ENCODE data around the gene HLCS.

HLCS gene

DNA sequence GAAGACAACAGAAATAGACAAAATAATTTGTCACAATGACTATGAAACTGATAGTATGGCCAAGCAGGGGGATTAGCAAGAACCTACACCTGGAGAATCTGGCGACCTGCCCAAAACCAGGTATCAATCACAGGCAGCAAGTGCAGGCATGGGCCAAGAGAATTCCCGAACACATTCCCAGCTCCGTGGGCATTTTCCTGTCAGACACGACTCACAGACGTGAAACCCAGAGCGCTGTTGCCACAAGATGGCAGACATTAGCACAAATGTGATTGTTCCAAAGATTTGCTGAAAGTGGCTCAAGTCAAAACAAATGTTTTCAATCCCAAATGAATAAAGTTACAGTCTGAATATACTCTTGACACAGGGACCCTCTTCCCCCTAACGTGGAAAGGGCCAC is 36.8 kb downstream of the HLCS start:
- Histone ChIP-seq H3K79me1 (ENCODE audit: low read depth, low read length) (no peaks in the 10 kb centered on the region), H2BK12ac (ENCODE audit: low read length) (no peak overlapping the region), H3K18ac (ENCODE audit: low read length) (no peak overlapping the region), H3K27me3 (ENCODE audit: control insufficient read depth in 3 of 3, insufficient read depth in 3 of 3, low read depth in 1 of 3, low read length in 3 of 3) (no peaks in the 10 kb centered on the region), H4K91ac (ENCODE audit: low read depth, low read length, poor library complexity) (no peak overlapping the region), H3K4me3 (ENCODE audit: low read length in 2 of 2) (no peak overlapping the region), H3K23ac (ENCODE audit: low read depth, low read length, poor library complexity) (no peak overlapping the region), H2BK120ac (ENCODE audit: low read depth, low read length) (no peak overlapping the region), H2AK5ac (ENCODE audit: low read depth, low read length) (no peak overlapping the region), H3K4me1 (ENCODE audit: control insufficient read depth in 2 of 2, insufficient read depth in 1 of 2, low read depth in 1 of 2, low read length in 2 of 2) (no peaks in the 10 kb centered on the region), H2BK15ac (ENCODE audit: low read length) (no peak overlapping the region), H3K27ac (replicated peaks; ENCODE audit: low read length) (no peak overlapping the region), H3K4ac (ENCODE audit: low read length) (no peak overlapping the region), H3K36me3 (replicated peaks in 1 of 2; ENCODE audit: control insufficient read depth in 2 of 2, insufficient read depth in 2 of 2, low read length in 2 of 2) (peaks cover 6 to 57% of the 10 kb centered on the region in 2 donors), H4K8ac (ENCODE audit: low read depth, low read length) (no peak overlapping the region), H2AFZ (ENCODE audit: low read length) (no peak overlapping the region), H2BK5ac (ENCODE audit: low read length) (no peak overlapping the region), H3K14ac (ENCODE audit: low read length) (no peak overlapping the region), H3K9me3 (replicated peaks in 1 of 2; ENCODE audit: control insufficient read depth in 2 of 2, insufficient read depth in 1 of 2, low read depth in 1 of 2, low read length in 2 of 2) (no peaks in the 10 kb centered on the region), H3K9ac (ENCODE audit: low read depth, low read length, poor library complexity) (no peak overlapping the region), H3K4me2 (ENCODE audit: insufficient read depth, low read length, poor library complexity, severe bottlenecking) (no peak overlapping the region)
- DNase-seq (ENCODE audit: low spot score) = no peak
- WGBS, 2 donors (ENCODE audit: extremely low coverage in 2 of 2, insufficient read length in 2 of 2, insufficient replicate concordance in 1 of 2) = no CpG with 5 or more reads among the region's 7 CpGs

DNA sequence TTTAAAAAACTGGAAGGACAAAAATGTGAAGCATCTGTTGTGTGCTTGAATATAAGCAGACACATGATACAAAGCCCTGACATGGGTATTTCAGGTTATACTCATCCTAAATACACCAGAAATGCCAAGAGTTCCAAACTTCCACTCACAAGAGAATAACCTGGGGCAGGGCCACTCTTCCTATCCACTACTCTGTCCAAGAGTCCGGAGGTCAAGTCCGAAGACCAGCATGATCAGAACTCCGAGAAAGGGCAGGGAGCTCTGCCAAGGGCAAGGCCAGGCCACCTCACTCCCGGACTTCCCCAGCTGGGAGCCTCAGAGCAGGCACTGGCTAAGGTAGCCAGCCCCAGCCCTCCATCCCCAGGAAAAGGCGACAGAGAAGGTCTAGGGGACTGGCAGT is 37.5 kb downstream of the HLCS start:
- WGBS, 2 donors (ENCODE audit: extremely low coverage in 2 of 2, insufficient read length in 2 of 2, insufficient replicate concordance in 1 of 2) = no CpG with 5 or more reads among the region's 5 CpGs
- peaks cover 6 to 50% of the 10 kb centered on the region in 2 donors for H3K36me3 ChIP-seq (replicated peaks in 1 of 2; ENCODE audit: control insufficient read depth in 2 of 2, insufficient read depth in 2 of 2, low read length in 2 of 2)
- H2BK5ac ChIP-seq (ENCODE audit: low read length) = no peak overlapping the region
- H3K79me1 ChIP-seq (ENCODE audit: low read depth, low read length) = no peaks in the 10 kb centered on the region
- H3K14ac ChIP-seq (ENCODE audit: low read length) = no peak overlapping the region
- no peak overlapping the region for H3K4me2 ChIP-seq (ENCODE audit: insufficient read depth, low read length, poor library complexity, severe bottlenecking)
- no peak overlapping the region for H4K91ac ChIP-seq (ENCODE audit: low read depth, low read length, poor library complexity)
- no peak overlapping the region for H2BK12ac ChIP-seq (ENCODE audit: low read length)
- H3K27ac ChIP-seq (replicated peaks; ENCODE audit: low read length) = no peak overlapping the region
- H2BK120ac ChIP-seq (ENCODE audit: low read depth, low read length) = no peak overlapping the region
- H3K4ac ChIP-seq (ENCODE audit: low read length) = no peak overlapping the region
- H3K27me3 ChIP-seq (ENCODE audit: control insufficient read depth in 3 of 3, insufficient read depth in 3 of 3, low read depth in 1 of 3, low read length in 3 of 3) = no peaks in the 10 kb centered on the region
- H3K18ac ChIP-seq (ENCODE audit: low read length) = no peak overlapping the region
- H3K4me3 ChIP-seq (ENCODE audit: low read length in 2 of 2) = no peak overlapping the region
- no peak overlapping the region for H4K8ac ChIP-seq (ENCODE audit: low read depth, low read length)
- no peaks in the 10 kb centered on the region for H3K4me1 ChIP-seq (ENCODE audit: control insufficient read depth in 2 of 2, insufficient read depth in 1 of 2, low read depth in 1 of 2, low read length in 2 of 2)
- H2AFZ ChIP-seq (ENCODE audit: low read length) = no peak overlapping the region
- no peaks in the 10 kb centered on the region for H3K9me3 ChIP-seq (replicated peaks in 1 of 2; ENCODE audit: control insufficient read depth in 2 of 2, insufficient read depth in 1 of 2, low read depth in 1 of 2, low read length in 2 of 2)
- peak overlapping the region; percentile 13 for H3K9ac ChIP-seq (ENCODE audit: low read depth, low read length, poor library complexity)
- no peak overlapping the region for H3K23ac ChIP-seq (ENCODE audit: low read depth, low read length, poor library complexity)
- no peak for DNase-seq (ENCODE audit: low spot score)
- H2AK5ac ChIP-seq (ENCODE audit: low read depth, low read length) = no peak overlapping the region
- no peak overlapping the region for H2BK15ac ChIP-seq (ENCODE audit: low read length)

DNA sequence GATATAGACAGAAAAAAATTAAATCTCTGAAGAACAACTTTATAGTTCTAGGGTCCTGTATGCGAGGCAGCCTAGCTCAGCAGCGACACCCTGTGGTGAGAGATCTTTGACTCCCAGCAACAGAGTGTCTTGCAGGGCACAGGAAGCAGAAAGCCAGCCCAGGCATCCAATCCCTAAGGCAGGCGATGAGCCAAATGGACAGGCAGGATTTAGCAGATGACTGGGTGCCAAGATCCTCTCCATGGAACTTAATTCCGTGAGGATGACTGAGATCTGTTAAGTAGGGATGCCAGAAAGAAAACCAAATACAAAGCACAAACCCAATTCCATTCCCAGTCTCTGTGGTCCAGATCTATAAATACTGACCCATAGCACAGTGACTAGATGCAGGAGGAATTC is 38.8 kb downstream of the HLCS start:
- no peaks in the 10 kb centered on the region for H3K9me3 ChIP-seq (replicated peaks in 1 of 2; ENCODE audit: control insufficient read depth in 2 of 2, insufficient read depth in 1 of 2, low read depth in 1 of 2, low read length in 2 of 2)
- H3K79me1 ChIP-seq (ENCODE audit: low read depth, low read length) = no peaks in the 10 kb centered on the region
- no peak overlapping the region for H3K27ac ChIP-seq (replicated peaks; ENCODE audit: low read length)

DNA sequence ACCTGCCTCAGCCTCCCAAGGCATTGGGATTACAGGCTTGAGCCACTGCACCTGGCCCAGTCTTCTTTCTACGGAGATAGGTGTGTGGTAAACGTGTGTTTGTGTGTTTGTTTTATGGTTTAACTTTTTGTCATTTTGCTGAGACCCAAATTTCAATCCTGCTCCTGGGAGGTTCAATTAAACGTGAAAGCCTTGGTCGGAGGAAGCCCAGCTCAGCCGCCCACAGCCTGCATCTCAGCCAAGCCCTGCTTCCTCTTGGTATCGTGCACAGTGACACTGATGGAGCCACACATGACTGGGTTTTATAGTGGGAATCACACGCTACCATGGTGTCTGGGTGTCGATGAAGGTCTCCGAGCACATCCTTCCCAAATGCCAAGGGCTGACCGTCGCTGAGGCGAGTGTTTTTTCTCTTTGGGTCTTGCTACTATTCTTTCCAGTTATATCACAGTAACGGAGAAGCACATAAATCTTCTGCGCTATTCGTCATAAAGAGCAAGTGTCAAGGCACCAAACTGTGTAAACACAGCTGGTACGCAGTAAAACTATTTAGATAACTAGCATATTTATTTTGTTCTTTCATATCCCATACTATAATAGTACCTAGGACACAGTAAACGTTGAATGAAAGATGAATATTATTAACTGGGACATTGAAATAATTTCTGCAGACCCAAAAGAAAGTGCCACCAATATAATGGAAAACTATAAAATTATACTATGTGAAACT is 39.3 kb downstream of the HLCS start:
- no peak overlapping the region for H2BK12ac ChIP-seq (ENCODE audit: low read length)
- H2BK5ac ChIP-seq (ENCODE audit: low read length) = no peak overlapping the region
- no peak overlapping the region for H2AK5ac ChIP-seq (ENCODE audit: low read depth, low read length)
- H3K27ac ChIP-seq (replicated peaks; ENCODE audit: low read length) = no peak overlapping the region
- no peak overlapping the region for H2BK15ac ChIP-seq (ENCODE audit: low read length)
- H4K91ac ChIP-seq (ENCODE audit: low read depth, low read length, poor library complexity) = no peak overlapping the region
- no peaks in the 10 kb centered on the region for H3K79me1 ChIP-seq (ENCODE audit: low read depth, low read length)
- H3K27me3 ChIP-seq (ENCODE audit: control insufficient read depth in 3 of 3, insufficient read depth in 3 of 3, low read depth in 1 of 3, low read length in 3 of 3) = no peaks in the 10 kb centered on the region
- H3K14ac ChIP-seq (ENCODE audit: low read length) = no peak overlapping the region
- no CpG with 5 or more reads among the region's 17 CpGs for WGBS, 2 donors (ENCODE audit: extremely low coverage in 2 of 2, insufficient read length in 2 of 2, insufficient replicate concordance in 1 of 2)
- H2BK120ac ChIP-seq (ENCODE audit: low read depth, low read length) = no peak overlapping the region
- no peak overlapping the region for H3K9ac ChIP-seq (ENCODE audit: low read depth, low read length, poor library complexity)
- H3K4me1 ChIP-seq (ENCODE audit: control insufficient read depth in 2 of 2, insufficient read depth in 1 of 2, low read depth in 1 of 2, low read length in 2 of 2) = peaks cover 2 to 3% of the 10 kb centered on the region in 2 donors
- H3K9me3 ChIP-seq (replicated peaks in 1 of 2; ENCODE audit: control insufficient read depth in 2 of 2, insufficient read depth in 1 of 2, low read depth in 1 of 2, low read length in 2 of 2) = no peaks in the 10 kb centered on the region
- H3K36me3 ChIP-seq (replicated peaks in 1 of 2; ENCODE audit: control insufficient read depth in 2 of 2, insufficient read depth in 2 of 2, low read length in 2 of 2) = peaks cover 2 to 42% of the 10 kb centered on the region in 2 donors
- H3K4me3 ChIP-seq (ENCODE audit: low read length in 2 of 2) = no peak overlapping the region
- H3K4ac ChIP-seq (ENCODE audit: low read length) = no peak overlapping the region
- no peak overlapping the region for H3K23ac ChIP-seq (ENCODE audit: low read depth, low read length, poor library complexity)
- no peak overlapping the region for H2AFZ ChIP-seq (ENCODE audit: low read length)
- DNase-seq (ENCODE audit: low spot score) = no peak
- H3K18ac ChIP-seq (ENCODE audit: low read length) = no peak overlapping the region
- H4K8ac ChIP-seq (ENCODE audit: low read depth, low read length) = no peak overlapping the region
- no peak overlapping the region for H3K4me2 ChIP-seq (ENCODE audit: insufficient read depth, low read length, poor library complexity, severe bottlenecking)

More for the DNA sequence above, 38.8 kb downstream of the HLCS start:
- peak; percentile 72 for DNase-seq (ENCODE audit: low spot score)
- peaks cover 2 to 42% of the 10 kb centered on the region in 2 donors for H3K36me3 ChIP-seq (replicated peaks in 1 of 2; ENCODE audit: control insufficient read depth in 2 of 2, insufficient read depth in 2 of 2, low read length in 2 of 2)
- H3K4me1 ChIP-seq (ENCODE audit: control insufficient read depth in 2 of 2, insufficient read depth in 1 of 2, low read depth in 1 of 2, low read length in 2 of 2) = peaks cover 2 to 3% of the 10 kb centered on the region in 2 donors
- no peak overlapping the region for H3K4me3 ChIP-seq (ENCODE audit: low read length in 2 of 2)
- H2BK15ac ChIP-seq (ENCODE audit: low read length) = no peak overlapping the region
- H2BK120ac ChIP-seq (ENCODE audit: low read depth, low read length) = no peak overlapping the region
- H3K4me2 ChIP-seq (ENCODE audit: insufficient read depth, low read length, poor library complexity, severe bottlenecking) = no peak overlapping the region
- H3K23ac ChIP-seq (ENCODE audit: low read depth, low read length, poor library complexity) = no peak overlapping the region
- no peaks in the 10 kb centered on the region for H3K27me3 ChIP-seq (ENCODE audit: control insufficient read depth in 3 of 3, insufficient read depth in 3 of 3, low read depth in 1 of 3, low read length in 3 of 3)
- H2AK5ac ChIP-seq (ENCODE audit: low read depth, low read length) = no peak overlapping the region
- H4K8ac ChIP-seq (ENCODE audit: low read depth, low read length) = no peak overlapping the region
- H3K9ac ChIP-seq (ENCODE audit: low read depth, low read length, poor library complexity) = no peak overlapping the region
- no peak overlapping the region for H2AFZ ChIP-seq (ENCODE audit: low read length)
- no peak overlapping the region for H4K91ac ChIP-seq (ENCODE audit: low read depth, low read length, poor library complexity)
- no CpG with 5 or more reads among the region's 4 CpGs for whole genome bisulfite sequencing, 2 donors (ENCODE audit: extremely low coverage in 2 of 2, insufficient read length in 2 of 2, insufficient replicate concordance in 1 of 2)
- no peak overlapping the region for H2BK12ac ChIP-seq (ENCODE audit: low read length)
- H3K14ac ChIP-seq (ENCODE audit: low read length) = no peak overlapping the region
- no peak overlapping the region for H3K18ac ChIP-seq (ENCODE audit: low read length)
- no peak overlapping the region for H3K4ac ChIP-seq (ENCODE audit: low read length)
- no peak overlapping the region for H2BK5ac ChIP-seq (ENCODE audit: low read length)

Data from neuronal stem cell (in vitro differentiated cells).